Breast epithelium (tissue), 4 donors: ENCODE results near the gene SEMA6D. TPM values are rescaled to one million over a fixed set of nuclear protein-coding genes. Genes with fewer than 3 reads are reported as not detected.

Experiments used
- DNase-seq, 2 donors: peaks; one replicate each; pipeline ENCODE4 v3.0.0-alpha.2; 2019; ENCODE audit warnings: low spot score in 2 of 2
- H3K27ac ChIP-seq, 2 donors: fragments of 200-600 bp; sonication (generic) in 1 of 2; one replicate each; pipeline ENCODE4 v1.5.1; 2016 to 2019; ENCODE audit warnings: mild to moderate bottlenecking in 1 of 2
- H3K27me3 ChIP-seq, 2 donors: fragments of 200-600 bp; sonication (generic) in 1 of 2; one replicate each; pipeline versions ENCODE4 v1.5.1 to v1.6.0; 2017 to 2019; ENCODE audit warnings: control low read depth in 1 of 2, mild to moderate bottlenecking in 1 of 2
- H3K36me3 ChIP-seq: fragments of 200-600 bp; one replicate; pipeline ENCODE4 v1.5.1; 2019
- H3K4me1 ChIP-seq, 2 donors: fragments of 200-600 bp; sonication (generic); one replicate each; pipeline ENCODE4 v1.5.1; 2016 to 2019; ENCODE audit warnings: control low read depth in 1 of 2
- H3K4me3 ChIP-seq, 3 donors: fragments of 200-600 bp; sonication (generic); 1 replicate in 2 of 3; 2 replicates in 1 of 3; pipeline ENCODE4 v1.5.1; 2016 to 2019; ENCODE audit warnings: mild to moderate bottlenecking in 3 of 3, moderate library complexity in 2 of 3
- H3K9me3 ChIP-seq, 2 donors: fragments of 200-600 bp; sonication (generic) in 1 of 2; one replicate each; pipeline ENCODE4 v1.5.1; 2016 to 2019; ENCODE audit warnings: control low read depth in 1 of 2
- CTCF ChIP-seq, 3 donors: fragments of 450-650 bp; IDR thresholded peaks; one replicate each; pipeline ENCODE4 v1.5.1; 2016 to 2017; ENCODE audit warnings: antibody characterized with exemption in 3 of 3, mild to moderate bottlenecking in 3 of 3, moderate library complexity in 3 of 3
- POLR2A ChIP-seq: fragments of 450-650 bp; IDR thresholded peaks from one replicate; pipeline ENCODE4 v1.6.1; 2016; ENCODE audit warnings: antibody characterized with exemption, mild to moderate bottlenecking, moderate library complexity
- POLR2AphosphoS5 ChIP-seq, 3 donors: sonication (generic); formaldehyde crosslinking; IDR thresholded peaks; one replicate each; pipeline ENCODE4 v1.6.1; 2017; ENCODE audit warnings: antibody characterized with exemption in 3 of 3
- intact Hi-C: fragments of 100-400 bp; cut with DNase I; formaldehyde crosslinking; loops from one replicate; pipeline ENCODE4 v1.15.1; 2023; ENCODE audit warnings: low total_unique reads
- total RNA-seq, 3 donors: library from RNA; depleted of rRNA; stranded (reverse); fragments of >200 nt; gene quantifications; one replicate each; pipeline ENCODE4 v1.1.0, GENCODE V29; 2016

SEMA6D gene
- total RNA-seq, 3 donors from 2014 or later, result 3.0 to 22.8 (median 10.5) TPM

GRCh38 chr15:47744496-47744895 is 27.2 kb downstream of the SEMA6D start:
- H3K36me3 ChIP-seq, result no peaks in the 10 kb centered on the region
- H3K27ac ChIP-seq, result no peak overlapping the region
- no peak for TF ChIP-seq POLR2AphosphoS5 (IDR thresholded peaks at IDR 0.05)
- no peak for TF ChIP-seq CTCF (IDR thresholded peaks at IDR 0.05)
- no peak for TF ChIP-seq POLR2A
- H3K27me3 ChIP-seq, result no peaks in the 10 kb centered on the region
- no peak for DNase-seq
- H3K4me3 ChIP-seq, result no peak overlapping the region
- no peaks in the 10 kb centered on the region for H3K9me3 ChIP-seq
- H3K4me1 ChIP-seq, result no peaks in the 10 kb centered on the region
- intact Hi-C loops, result loop anchor here (5.0 kb wide), 1 partner anchor 1187 kb away; no protein-coding TSS in a partner anchor

GRCh38 chr15:47744973-47745372 is 27.7 kb downstream of the SEMA6D start:
- TF ChIP-seq POLR2A, result no peak
- no peak for TF ChIP-seq POLR2AphosphoS5 (IDR thresholded peaks at IDR 0.05)
- no peak for TF ChIP-seq CTCF (IDR thresholded peaks at IDR 0.05)
- H3K36me3 ChIP-seq, result no peaks in the 10 kb centered on the region
- H3K4me3 ChIP-seq, result no peak overlapping the region
- H3K27me3 ChIP-seq, result no peaks in the 10 kb centered on the region
- no peaks in the 10 kb centered on the region for H3K4me1 ChIP-seq
- no peak for DNase-seq
- H3K9me3 ChIP-seq, result no peaks in the 10 kb centered on the region
- intact Hi-C loops, result loop anchor here (5.0 kb wide), 1 partner anchor 1188 kb away; no protein-coding TSS in a partner anchor
- H3K27ac ChIP-seq, result no peak overlapping the region

- H3K36me3 ChIP-seq, result no peaks in the 10 kb centered on the region
- no peaks in the 10 kb centered on the region for H3K27me3 ChIP-seq
- H3K9me3 ChIP-seq, result no peaks in the 10 kb centered on the region
- no peaks in the 10 kb centered on the region for H3K4me1 ChIP-seq
- DNase-seq, result no peak
- H3K4me3 ChIP-seq, result no peak overlapping the region
- no peak overlapping the region for H3K27ac ChIP-seq
- TF ChIP-seq POLR2A (no peak), CTCF (IDR thresholded peaks at IDR 0.05) (no peak), POLR2AphosphoS5 (IDR thresholded peaks at IDR 0.05) (no peak)
- intact Hi-C loops, result no loop called here
These were observed 29.2 kb downstream of the SEMA6D start for GRCh38 chr15:47746516-47746915.

DNA sequence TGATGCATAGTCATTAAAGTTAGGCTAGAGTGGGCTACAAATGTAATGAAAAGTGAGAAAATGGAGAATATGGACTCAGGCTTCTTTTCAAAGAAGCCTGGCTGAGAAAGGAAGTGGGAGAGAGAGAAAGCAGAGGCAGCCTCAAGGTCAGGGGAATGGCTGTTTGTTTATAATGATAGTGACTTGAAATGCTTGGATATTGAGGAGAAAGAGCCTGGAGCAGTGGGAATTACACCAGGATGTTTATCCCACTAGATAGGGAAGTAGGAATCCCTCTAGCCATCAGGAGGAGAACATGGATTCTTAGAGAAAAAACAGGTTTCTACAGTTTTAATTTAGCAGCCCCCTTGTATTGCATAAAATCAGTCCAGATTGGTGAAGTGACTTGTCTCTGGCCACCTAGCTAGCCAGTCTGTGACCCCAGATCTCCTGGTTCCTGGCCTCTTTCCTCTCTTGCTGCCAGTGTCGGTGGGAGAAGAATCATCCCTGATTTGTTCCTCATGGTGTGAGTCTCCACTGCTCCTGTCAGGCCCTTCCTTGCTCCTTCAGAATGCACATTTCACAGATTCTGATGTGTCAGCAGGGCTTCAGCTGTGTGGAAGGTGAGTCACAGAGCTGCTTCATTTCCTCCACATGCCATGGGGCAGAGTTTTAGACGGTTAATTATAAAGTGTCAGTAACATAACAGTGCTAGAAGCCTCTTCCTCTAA is 32.9 kb downstream of the SEMA6D start:
- H3K27ac ChIP-seq, result no peak overlapping the region
- H3K4me1 ChIP-seq, result no peaks in the 10 kb centered on the region
- TF ChIP-seq POLR2A, result no peak
- no peak for TF ChIP-seq CTCF (IDR thresholded peaks at IDR 0.05)
- TF ChIP-seq POLR2AphosphoS5 (IDR thresholded peaks at IDR 0.05), result no peak
- no peak overlapping the region for H3K4me3 ChIP-seq
- DNase-seq, result no peak
- no peaks in the 10 kb centered on the region for H3K27me3 ChIP-seq
- H3K9me3 ChIP-seq, result peaks cover 5 to 23% of the 10 kb centered on the region in 2 donors
- intact Hi-C loops, result no loop called here
- H3K36me3 ChIP-seq, result no peaks in the 10 kb centered on the region

GRCh38 chr15:47750740-47751262 is 33.5 kb downstream of the SEMA6D start:
- Histone ChIP-seq H3K36me3 (no peaks in the 10 kb centered on the region), H3K9me3 (peaks cover 5 to 23% of the 10 kb centered on the region in 2 donors), H3K27ac (no peak overlapping the region), H3K4me1 (no peaks in the 10 kb centered on the region), H3K27me3 (no peaks in the 10 kb centered on the region), H3K4me3 (no peak overlapping the region)
- no peak for DNase-seq
- TF ChIP-seq CTCF (IDR thresholded peaks at IDR 0.05) (no peak), POLR2AphosphoS5 (IDR thresholded peaks at IDR 0.05) (no peak), POLR2A (no peak)
- intact Hi-C loops, result no loop called here
